ENCODE results near the gene SFPQ.
"Not testable (repeated sequence)": the region's sequence is repeated elsewhere in the genome, so short reads cannot be mapped to it uniquely, and the experiment has no call there.

The SFPQ gene, protein sequence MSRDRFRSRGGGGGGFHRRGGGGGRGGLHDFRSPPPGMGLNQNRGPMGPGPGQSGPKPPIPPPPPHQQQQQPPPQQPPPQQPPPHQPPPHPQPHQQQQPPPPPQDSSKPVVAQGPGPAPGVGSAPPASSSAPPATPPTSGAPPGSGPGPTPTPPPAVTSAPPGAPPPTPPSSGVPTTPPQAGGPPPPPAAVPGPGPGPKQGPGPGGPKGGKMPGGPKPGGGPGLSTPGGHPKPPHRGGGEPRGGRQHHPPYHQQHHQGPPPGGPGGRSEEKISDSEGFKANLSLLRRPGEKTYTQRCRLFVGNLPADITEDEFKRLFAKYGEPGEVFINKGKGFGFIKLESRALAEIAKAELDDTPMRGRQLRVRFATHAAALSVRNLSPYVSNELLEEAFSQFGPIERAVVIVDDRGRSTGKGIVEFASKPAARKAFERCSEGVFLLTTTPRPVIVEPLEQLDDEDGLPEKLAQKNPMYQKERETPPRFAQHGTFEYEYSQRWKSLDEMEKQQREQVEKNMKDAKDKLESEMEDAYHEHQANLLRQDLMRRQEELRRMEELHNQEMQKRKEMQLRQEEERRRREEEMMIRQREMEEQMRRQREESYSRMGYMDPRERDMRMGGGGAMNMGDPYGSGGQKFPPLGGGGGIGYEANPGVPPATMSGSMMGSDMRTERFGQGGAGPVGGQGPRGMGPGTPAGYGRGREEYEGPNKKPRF

GRCh38 chr1:35192853-35193664 lies at the start of gene SFPQ:
Gene SFPQ, minus strand, starts transcription at chr1:35193145. Its CDS starts 96 bp downstream, at chr1:35193049.
- Mint-ChIP-seq H3K27me3 (no peaks in the 10 kb centered on the region), H3K36me3 (ENCODE audit: low read depth) (peaks cover 39% of the 10 kb centered on the region), H3K9me3 (no peaks in the 10 kb centered on the region), H3K4me3 (peak within 1 kb of the TSS; percentile 92), H3K27ac (peak within 1 kb of the TSS; percentile 98), H3K4me1 (ENCODE audit: low read depth) (peaks cover 42% of the 10 kb centered on the region)

DNA sequence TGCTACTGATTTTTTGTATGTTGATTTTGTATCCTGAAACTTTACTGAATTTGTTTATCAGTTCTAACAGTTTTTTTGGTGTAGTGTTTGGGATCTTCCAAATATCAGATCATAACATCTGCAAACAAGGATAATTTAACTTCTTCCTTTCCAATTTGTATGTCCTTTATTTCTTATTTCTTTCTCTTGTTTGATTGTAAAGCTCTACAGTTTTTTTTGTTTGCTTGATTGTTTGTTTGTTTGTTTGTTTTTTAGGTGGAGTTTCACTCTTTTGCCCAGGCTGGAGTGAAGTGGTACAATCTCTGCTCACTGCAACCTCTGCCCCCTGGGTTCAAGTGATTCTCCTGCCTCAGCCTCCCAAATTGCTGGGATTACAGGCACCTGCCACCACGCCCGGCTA lies 43.8 kb upstream of the SFPQ start:
- H3K4me3 Mint-ChIP-seq; H3K4me1 Mint-ChIP-seq (ENCODE audit: low read depth); H3K36me3 Mint-ChIP-seq (ENCODE audit: low read depth); H3K9me3 Mint-ChIP-seq; H3K27ac Mint-ChIP-seq; H3K27me3 Mint-ChIP-seq: not testable (repeated sequence)

- no peaks in the 10 kb centered on the region for H3K36me3 Mint-ChIP-seq (ENCODE audit: low read depth)
- H3K9me3 Mint-ChIP-seq, result no peaks in the 10 kb centered on the region
- no peak overlapping the region for H3K27ac Mint-ChIP-seq
- H3K4me1 Mint-ChIP-seq (ENCODE audit: low read depth), result peaks cover 11% of the 10 kb centered on the region
- peaks cover 8% of the 10 kb centered on the region for H3K27me3 Mint-ChIP-seq
- H3K4me3 Mint-ChIP-seq, result no peak overlapping the region
Measured at GRCh38 chr1:35231287-35231686, 38.3 kb upstream of the SFPQ start.

GRCh38 chr1:35229587-35230360 lies 36.8 kb upstream of the SFPQ start:
- no peak overlapping the region for H3K4me3 Mint-ChIP-seq
- no peaks in the 10 kb centered on the region for H3K36me3 Mint-ChIP-seq (ENCODE audit: low read depth)
- H3K27ac Mint-ChIP-seq, result no peak overlapping the region
- H3K4me1 Mint-ChIP-seq (ENCODE audit: low read depth), result peaks cover 11% of the 10 kb centered on the region
- no peaks in the 10 kb centered on the region for H3K9me3 Mint-ChIP-seq
- H3K27me3 Mint-ChIP-seq, result peaks cover 6% of the 10 kb centered on the region

- peaks cover 6% of the 10 kb centered on the region for H3K27me3 Mint-ChIP-seq
- no peaks in the 10 kb centered on the region for H3K9me3 Mint-ChIP-seq
- H3K36me3 Mint-ChIP-seq (ENCODE audit: low read depth), result no peaks in the 10 kb centered on the region
- H3K4me3 Mint-ChIP-seq, result no peak overlapping the region
- no peak overlapping the region for H3K27ac Mint-ChIP-seq
- H3K4me1 Mint-ChIP-seq (ENCODE audit: low read depth), result peaks cover 11% of the 10 kb centered on the region
Measured at GRCh38 chr1:35226546-35226945, 33.6 kb upstream of the SFPQ start.

- H3K4me3 Mint-ChIP-seq, result no peak overlapping the region
- no peaks in the 10 kb centered on the region for H3K9me3 Mint-ChIP-seq
- no peak overlapping the region for H3K27ac Mint-ChIP-seq
- H3K27me3 Mint-ChIP-seq, result peaks cover 6% of the 10 kb centered on the region
- H3K36me3 Mint-ChIP-seq (ENCODE audit: low read depth), result no peaks in the 10 kb centered on the region
- H3K4me1 Mint-ChIP-seq (ENCODE audit: low read depth), result no peaks in the 10 kb centered on the region
Measured at GRCh38 chr1:35223084-35223630, 30.2 kb upstream of the SFPQ start.

- Mint-ChIP-seq H3K4me3 (no peak overlapping the region), H3K27ac (no peak overlapping the region), H3K9me3 (no peaks in the 10 kb centered on the region), H3K4me1 (ENCODE audit: low read depth) (no peaks in the 10 kb centered on the region), H3K36me3 (ENCODE audit: low read depth) (no peaks in the 10 kb centered on the region), H3K27me3 (peaks cover 6% of the 10 kb centered on the region)
Measured at GRCh38 chr1:35222322-35223083, 29.6 kb upstream of the SFPQ start.

GRCh38 chr1:35220976-35221375 lies 28.0 kb upstream of the SFPQ start:
- no peaks in the 10 kb centered on the region for H3K36me3 Mint-ChIP-seq (ENCODE audit: low read depth)
- no peaks in the 10 kb centered on the region for H3K9me3 Mint-ChIP-seq
- no peak overlapping the region for H3K27ac Mint-ChIP-seq
- H3K27me3 Mint-ChIP-seq, result no peaks in the 10 kb centered on the region
- H3K4me1 Mint-ChIP-seq (ENCODE audit: low read depth), result no peaks in the 10 kb centered on the region
- no peak overlapping the region for H3K4me3 Mint-ChIP-seq

DNA sequence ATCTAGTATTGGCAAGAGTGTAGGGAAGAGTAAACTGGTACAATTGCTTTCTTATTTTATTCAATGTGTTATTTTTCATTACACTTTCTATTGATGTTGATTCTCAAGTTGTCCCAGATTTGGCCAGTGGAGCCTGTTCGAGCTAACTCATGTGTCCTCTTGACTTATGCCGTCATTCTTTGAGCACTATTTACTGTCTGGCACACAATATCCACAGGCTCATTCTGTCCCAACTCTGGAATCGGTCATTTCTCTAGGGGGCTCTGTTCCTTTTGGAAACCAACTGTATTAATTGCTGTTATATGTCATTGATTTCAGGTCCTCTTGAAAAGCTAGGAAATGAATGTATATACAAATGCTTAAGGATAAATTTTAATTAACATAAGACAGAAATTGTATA lies 22.4 kb upstream of the SFPQ start:
- Mint-ChIP-seq H3K4me3 (no peak overlapping the region), H3K4me1 (ENCODE audit: low read depth) (no peaks in the 10 kb centered on the region), H3K36me3 (ENCODE audit: low read depth) (no peaks in the 10 kb centered on the region), H3K27me3 (no peaks in the 10 kb centered on the region), H3K9me3 (no peaks in the 10 kb centered on the region), H3K27ac (no peak overlapping the region)

GRCh38 chr1:35211120-35211414 lies 18.1 kb upstream of the SFPQ start:
- Mint-ChIP-seq H3K36me3 (ENCODE audit: low read depth) (no peaks in the 10 kb centered on the region), H3K27me3 (no peaks in the 10 kb centered on the region), H3K4me3 (no peak overlapping the region), H3K27ac (no peak overlapping the region), H3K9me3 (no peaks in the 10 kb centered on the region), H3K4me1 (ENCODE audit: low read depth) (no peaks in the 10 kb centered on the region)

GRCh38 chr1:35210321-35211119 lies 17.6 kb upstream of the SFPQ start:
- H3K9me3 Mint-ChIP-seq, result no peaks in the 10 kb centered on the region
- H3K4me3 Mint-ChIP-seq, result no peak overlapping the region
- H3K27ac Mint-ChIP-seq, result no peak overlapping the region
- H3K27me3 Mint-ChIP-seq, result no peaks in the 10 kb centered on the region
- H3K4me1 Mint-ChIP-seq (ENCODE audit: low read depth), result no peaks in the 10 kb centered on the region
- no peaks in the 10 kb centered on the region for H3K36me3 Mint-ChIP-seq (ENCODE audit: low read depth)

DNA sequence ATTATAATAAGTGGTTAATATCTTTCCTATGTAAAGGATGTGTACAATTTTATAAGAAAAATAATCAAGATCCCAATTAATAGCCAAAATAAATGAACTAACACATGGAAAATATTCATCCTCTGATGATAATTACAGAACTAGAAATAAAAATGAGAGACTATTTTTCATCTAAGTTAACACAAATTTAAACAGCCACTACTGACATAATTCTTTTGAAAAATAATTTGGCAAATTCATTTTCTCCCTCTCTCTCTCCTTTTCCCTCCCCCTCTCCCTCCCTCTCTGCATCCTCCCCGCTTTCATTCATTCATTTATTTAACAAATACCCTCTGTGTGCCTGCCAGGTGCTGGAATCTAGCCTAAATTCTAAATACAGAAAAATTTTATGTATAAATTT lies 10.3 kb upstream of the SFPQ start:
- Mint-ChIP-seq H3K27ac (no peak overlapping the region), H3K9me3 (no peaks in the 10 kb centered on the region), H3K36me3 (ENCODE audit: low read depth) (no peaks in the 10 kb centered on the region), H3K27me3 (no peaks in the 10 kb centered on the region), H3K4me1 (ENCODE audit: low read depth) (peaks cover 8% of the 10 kb centered on the region), H3K4me3 (no peak overlapping the region)

GRCh38 chr1:35202048-35202719 lies 9.2 kb upstream of the SFPQ start:
- peaks cover 8% of the 10 kb centered on the region for H3K4me1 Mint-ChIP-seq (ENCODE audit: low read depth)
- no peaks in the 10 kb centered on the region for H3K36me3 Mint-ChIP-seq (ENCODE audit: low read depth)
- peak overlapping the region; percentile 32 for H3K4me3 Mint-ChIP-seq
- no peaks in the 10 kb centered on the region for H3K27me3 Mint-ChIP-seq
- no peak overlapping the region for H3K27ac Mint-ChIP-seq
- no peaks in the 10 kb centered on the region for H3K9me3 Mint-ChIP-seq
